SH-SY5Y (cell line): Measurements from ENCODE around the gene SLAIN1.

Source experiments
- GATA2 ChIP-seq: IDR thresholded peaks from 2 replicates; pipeline ENCODE4 v1.6.1; 2011; ENCODE audit warnings: mild to moderate bottlenecking, low read depth, low read length
- GATA3 ChIP-seq: IDR thresholded peaks from 2 replicates; pipeline ENCODE4 v1.6.1; 2011; ENCODE audit warnings: low read depth, mild to moderate bottlenecking, low read length, moderate library complexity

- TF ChIP-seq GATA2, result no peak
- no peak for TF ChIP-seq GATA3
These were observed 40.2 kb downstream of the SLAIN1 start for GRCh38 chr13:77737583-77738200.
